SU-DHL-6 (cell line): Measurements from ENCODE around the gene NOSIP.

ENCODE experiments used
- CTCF ChIP-seq: fragments of 200-600 bp; sonication (generic); IDR thresholded peaks from one replicate; pipeline ENCODE4 v1.5.1; 2017; ENCODE audit warnings: antibody characterized with exemption, mild to moderate bottlenecking, low read length, moderate library complexity; ENCODE audit not compliant: insufficient read depth, poor library complexity, severe bottlenecking
- EZH2phosphoT487 ChIP-seq: fragments of 200-600 bp; sonication (generic), shearing (Covaris generic); conservative IDR thresholded peaks from 2 replicates; pipeline ENCODE4 v1.6.1; 2018; ENCODE audit warnings: mild to moderate bottlenecking, antibody characterized with exemption, low read length, moderate library complexity, mixed read lengths

- TF ChIP-seq CTCF (no peak), EZH2phosphoT487 (no peak)
Observed at GRCh38 chr19:49574206-49574755, 6.1 kb downstream of the NOSIP start.
